Stimulated activated CD8-positive, alpha-beta memory T cell treated with anti-CD3 and anti-CD28 coated beads, Interleukin-4, amount 100 ng/mL, for 24 hours (primary cell): ENCODE measurements around the gene ATG2B.

Experiments used
- DNase-seq: peaks from one replicate; pipeline ENCODE4 v3.0.0-alpha.2; 2020; ENCODE audit warnings: low read depth

The ATG2B gene

DNA sequence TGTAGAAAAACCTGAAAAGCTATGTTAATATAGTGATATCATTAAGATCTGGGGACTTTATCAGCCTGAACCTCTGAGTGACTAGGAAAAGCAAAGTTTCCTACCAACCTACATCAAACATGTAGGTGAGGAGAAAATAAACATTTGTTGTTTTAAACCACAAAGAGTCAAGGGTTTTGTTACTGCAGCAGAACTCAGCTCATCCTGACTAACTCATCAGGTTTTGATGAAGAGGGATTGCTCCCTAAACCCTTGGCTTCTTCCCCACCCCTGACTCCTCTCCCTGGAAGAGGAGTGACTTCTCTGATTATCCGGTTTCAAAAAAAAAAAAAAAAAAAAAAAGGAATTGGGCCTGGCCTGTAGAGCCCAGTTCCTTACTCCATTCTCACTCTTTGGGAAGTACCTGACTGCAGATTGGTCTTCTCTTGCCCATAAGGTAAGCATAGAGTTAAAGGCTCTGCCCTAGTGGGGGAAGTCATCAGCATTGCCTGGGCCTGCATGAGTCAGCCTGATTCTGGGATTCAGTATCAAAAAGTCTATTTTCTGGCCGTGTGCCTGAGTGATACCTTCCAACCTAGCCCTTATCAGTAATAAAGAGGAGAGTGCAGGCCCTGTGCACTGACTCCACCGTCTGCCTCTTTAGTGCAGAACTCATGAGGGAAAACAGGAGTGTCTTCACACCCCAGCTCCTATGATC is 90.2 kb downstream of the ATG2B start:
- DNase-seq, result no peak

DNA sequence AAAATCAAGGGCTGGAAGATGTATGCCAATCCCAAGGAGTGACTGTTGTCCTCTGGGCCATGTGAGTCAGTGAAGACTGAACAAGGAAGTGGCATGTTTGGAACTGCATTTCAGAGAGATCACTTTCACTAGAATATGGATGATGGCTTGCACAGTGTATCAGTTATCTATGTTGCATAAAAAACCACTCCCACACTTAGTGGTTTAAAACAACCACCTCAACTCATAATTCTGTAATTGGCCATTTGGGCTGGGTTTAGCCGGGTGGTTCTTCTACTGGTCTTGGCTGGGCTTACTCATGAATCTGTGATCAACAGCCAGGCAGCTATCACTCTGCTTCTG is 91.7 kb downstream of the ATG2B start:
- no peak for DNase-seq

DNA sequence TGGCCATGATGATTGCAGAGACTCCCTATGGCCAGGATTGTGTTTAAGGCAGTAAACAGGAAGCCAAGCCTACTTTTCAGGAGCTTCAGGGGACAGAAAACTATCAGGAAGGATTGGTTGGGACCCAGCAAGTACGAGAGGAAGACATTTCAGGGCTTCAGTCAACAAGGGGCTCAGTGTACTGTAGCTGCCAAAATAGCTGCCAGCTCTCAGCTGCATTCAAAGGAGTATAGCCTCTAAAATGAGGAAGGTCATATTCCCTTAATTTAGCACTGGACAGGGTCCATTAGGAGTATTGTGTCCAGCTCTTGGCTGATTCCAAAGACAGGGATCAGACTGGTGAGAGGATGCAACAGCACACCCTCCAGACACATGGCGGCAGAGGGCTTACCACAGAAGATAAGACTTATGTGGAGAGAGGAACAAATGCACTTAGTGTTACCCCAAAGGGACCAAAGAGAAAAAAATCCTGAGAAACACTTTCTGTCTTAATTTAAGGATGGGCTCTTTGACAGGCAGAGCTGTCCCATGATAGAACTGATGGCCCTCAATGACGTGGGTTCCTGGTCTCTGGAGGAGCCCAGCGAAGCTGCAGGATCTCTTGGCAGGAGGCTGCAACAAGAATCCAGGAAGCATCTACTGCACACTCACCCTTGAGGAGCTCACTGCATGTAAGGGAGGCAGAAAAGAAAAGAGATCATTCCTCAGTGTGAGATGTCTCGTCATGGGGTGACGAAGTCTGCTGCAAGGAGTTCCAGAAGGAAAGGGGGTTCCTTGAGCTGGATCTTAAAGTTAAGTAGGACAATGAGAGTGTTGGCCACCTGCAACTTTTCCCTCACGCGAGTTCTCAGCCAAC is 92.3 kb downstream of the ATG2B start:
- DNase-seq, result no peak

DNA sequence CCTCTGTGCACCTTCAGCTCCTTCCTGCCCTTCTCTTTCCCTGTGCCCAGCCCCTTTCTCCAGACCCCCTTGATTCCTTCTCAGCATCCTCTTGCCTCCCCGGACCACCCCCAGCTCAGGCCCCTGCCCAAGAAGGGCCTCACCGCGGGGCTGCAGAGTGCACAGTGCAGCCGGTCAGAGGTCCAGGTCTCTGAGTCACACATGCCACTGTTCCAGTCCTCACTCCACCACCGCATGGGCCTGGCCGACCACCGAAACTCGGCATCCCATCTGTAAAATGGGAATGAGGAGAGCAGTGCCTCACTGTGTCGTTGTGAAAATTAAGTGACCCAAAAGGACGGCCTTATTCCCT is 93.8 kb downstream of the ATG2B start:
- DNase-seq, result no peak

DNA sequence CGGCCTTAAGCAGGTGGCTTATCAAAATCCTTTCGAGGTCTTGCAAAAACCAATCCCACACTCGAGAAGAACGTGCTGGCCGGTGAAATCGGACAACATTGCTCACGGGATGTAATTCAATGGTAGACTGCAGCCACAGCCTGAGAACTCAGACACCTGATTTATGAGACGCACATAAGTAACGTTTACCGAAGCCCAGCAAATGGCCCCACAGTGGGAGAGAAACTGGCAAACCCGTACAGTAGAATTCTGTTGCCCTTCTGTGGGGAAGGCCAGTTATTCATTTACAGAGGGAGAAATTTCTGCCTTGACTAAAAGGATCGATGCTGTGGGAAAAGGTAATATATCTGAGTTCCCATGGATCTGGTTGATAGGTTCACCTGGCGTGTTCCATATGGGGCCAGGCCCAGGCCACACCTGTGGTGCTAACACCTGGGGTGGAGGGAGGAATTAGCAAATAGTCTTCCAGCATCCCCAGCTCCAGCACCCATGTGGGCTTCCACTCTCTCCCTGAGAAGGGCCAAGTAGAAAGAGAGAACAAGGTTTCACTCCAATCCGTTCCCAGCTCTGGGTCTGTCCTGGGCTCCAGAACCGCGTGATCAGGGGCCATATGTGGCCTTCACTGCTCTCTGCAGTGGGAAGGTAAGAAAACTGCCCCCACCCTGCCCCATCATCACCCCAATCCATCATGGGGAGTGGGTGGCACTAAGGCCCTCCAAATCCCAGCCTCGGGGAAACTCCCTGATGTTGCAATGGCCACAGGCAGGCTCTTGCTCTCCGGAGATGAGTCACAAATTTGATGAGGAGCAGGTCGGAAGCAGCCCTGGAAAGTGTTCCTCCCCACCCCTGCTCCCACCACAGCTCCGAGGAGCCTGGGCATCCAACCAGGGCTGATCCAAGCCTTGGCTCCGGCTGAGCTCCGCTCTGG is 94.4 kb downstream of the ATG2B start:
- no peak for DNase-seq

DNA sequence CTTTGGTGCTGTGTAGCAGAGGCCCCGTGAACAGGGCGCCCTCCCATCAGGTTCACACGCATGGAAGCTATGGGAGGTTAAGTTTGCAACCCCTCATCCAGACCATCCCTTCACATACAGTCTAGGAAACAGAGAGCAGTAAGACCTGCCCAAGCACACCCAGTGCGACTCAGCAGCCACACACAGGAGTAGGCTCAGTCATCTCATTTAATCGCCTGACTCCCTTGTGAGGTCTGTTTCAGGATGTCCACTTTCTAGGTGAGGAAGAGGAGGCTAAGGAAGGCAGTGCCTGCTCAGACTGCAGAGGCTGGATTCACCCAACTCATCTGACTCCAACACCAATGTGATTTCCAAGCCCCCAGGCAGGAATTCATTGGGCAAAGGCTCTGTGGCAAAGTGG is 95.2 kb downstream of the ATG2B start:
- DNase-seq, result no peak

DNA sequence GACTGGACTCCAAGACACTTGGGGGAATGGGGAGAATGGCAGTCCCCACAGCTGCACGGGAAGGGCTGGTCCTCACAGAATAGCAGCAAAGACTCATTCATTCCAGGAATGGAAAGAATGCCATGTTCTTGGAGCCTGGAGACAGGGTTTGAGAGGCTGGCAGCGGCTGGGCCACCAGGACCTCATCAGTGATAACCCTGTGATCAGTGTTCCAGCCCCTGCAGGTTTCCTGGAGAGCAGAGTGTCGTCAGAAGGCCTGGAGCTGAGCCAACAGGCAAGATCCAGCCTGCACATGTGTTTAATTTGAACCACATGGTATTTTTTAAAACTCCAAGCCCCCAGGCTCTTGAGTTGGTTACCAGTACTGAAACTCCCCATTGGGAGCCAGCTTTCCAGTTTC is 95.8 kb downstream of the ATG2B start:
- DNase-seq, result no peak

DNA sequence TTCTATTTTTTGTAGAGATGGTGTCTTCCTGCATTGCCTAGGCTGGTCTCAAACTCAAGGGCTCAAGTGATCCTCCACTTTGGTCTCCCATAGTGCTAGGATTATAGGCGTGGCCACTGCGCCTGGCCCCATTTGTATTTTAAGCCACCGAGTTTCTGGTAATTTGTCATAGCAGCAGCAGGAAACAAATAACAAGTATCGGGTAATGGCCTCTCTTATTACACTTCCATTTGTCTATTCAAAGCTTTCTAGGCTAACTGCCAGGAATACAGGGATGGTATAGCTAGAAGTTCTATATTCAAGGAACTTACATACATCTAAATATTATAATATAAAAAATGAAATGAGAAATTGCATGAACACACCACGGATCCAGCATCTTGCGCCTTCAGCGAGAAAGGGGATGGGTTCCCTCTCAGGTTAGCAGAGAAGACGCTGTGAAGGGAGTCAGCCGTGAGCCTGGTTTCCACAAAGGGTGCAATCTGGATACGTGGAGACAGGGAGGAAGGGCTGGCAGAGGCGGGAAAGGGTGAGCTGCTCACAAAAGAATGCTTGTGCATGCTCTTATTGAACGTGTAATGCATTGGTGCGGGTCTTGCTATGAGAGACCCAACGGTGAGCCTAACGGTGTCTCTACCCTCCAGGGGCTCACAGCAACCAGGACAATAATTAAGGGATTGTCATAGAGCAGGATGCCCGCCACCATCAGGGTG is 97.6 kb downstream of the ATG2B start:
- no peak for DNase-seq

DNA sequence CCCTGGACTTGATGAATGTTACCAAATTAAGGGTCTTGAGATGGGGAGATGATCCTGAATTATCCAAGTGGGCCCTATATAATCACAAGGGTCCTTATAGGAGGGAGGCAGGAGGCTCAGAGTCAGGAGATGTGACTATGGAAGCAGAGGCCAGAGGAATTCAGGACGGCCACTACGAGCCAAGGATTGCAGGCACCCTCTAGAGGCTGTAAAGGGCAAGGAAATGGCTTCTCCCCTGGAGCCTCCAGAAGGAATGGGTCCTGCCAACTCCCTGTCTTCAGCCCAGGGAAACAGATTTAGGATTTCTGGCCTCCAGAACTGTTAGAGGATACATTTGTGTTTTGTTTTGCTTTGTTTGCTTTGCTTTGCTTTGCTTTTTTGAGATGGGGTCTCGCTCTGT is 98.3 kb downstream of the ATG2B start:
- DNase-seq, result no peak

DNA sequence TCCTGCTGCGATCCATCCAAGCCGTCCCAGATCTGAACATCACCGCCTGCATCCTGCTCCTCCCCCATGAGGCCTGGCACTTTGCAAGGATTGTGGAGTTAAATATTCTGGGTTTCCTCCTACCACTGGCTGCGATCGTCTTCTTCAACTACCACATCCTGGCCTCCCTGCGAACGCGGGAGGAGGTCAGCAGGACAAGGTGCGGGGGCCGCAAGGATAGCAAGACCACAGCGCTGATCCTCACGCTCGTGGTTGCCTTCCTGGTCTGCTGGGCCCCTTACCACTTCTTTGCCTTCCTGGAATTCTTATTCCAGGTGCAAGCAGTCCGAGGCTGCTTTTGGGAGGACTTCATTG is 99.0 kb downstream of the ATG2B start:
- DNase-seq, result no peak

DNA sequence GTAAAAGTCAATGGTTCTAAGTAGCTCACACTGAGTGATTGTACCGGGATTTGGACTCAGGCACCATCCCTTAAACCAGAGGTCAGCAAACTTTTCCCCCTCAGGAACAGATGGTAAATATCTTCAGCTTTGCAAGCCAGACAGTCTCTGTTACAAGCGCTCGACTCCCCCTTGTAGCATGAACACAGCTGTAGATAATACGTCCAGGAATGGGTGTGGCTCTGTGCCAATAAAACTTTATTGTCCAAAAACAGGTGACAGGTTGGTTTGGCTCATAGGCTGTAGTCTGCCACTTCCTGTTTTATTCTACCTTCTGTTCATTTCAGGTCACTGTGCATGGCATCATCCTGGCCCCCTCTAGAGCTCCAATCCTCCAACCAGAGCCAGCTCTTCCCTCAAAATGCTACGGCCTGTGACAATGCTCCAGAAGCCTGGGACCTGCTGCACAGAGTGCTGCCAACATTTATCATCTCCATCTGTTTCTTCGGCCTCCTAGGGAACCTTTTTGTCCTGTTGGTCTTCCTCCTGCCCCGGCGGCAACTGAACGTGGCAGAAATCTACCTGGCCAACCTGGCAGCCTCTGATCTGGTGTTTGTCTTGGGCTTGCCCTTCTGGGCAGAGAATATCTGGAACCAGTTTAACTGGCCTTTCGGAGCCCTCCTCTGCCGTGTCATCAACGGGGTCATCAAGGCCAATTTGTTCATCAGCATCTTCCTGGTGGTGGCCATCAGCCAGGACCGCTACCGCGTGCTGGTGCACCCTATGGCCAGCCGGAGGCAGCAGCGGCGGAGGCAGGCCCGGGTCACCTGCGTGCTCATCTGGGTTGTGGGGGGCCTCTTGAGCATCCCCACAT is 99.6 kb downstream of the ATG2B start:
- no peak for DNase-seq

DNA sequence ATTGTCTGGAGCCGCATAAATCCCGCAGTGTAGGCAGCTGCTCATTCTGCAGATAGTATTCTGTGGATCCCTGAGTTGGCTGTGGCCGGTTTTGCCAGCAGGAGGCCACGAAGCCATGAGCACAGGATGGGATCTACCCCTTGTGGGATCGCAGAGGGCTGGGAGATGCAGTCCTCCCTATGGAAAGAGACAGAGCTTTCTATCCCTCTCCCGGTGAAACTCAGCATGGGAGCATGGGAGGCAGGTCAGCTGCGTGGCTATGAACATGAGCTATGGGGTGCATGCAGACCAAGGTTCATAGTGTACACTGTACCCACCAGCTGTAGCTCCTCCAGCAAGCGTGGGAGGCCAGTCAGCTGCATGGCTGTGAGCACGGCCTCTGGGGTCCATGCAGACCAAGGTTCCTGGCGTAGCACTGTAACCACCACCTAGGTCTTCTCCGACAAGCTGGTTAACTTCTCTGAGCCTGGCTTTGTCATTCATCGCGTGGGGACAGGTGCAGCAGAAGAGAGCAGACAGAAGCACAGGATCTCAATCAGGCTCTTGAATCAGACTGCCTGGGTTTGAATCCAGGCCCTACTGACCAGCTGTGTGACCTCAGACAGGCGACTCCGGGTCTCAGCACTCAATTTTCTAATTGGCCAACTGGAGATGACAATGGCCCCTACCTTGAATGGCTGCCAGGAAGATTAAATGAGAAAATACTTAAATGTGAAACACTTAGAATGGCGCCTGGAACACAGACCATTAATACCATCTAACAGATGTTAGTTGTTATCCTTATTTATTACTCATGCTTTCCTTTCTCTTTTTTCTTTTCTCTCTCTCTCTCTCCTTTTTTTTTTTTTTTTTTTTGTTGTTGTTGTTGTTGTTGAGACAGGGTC is 101.1 kb downstream of the ATG2B start:
- DNase-seq, result no peak

DNA sequence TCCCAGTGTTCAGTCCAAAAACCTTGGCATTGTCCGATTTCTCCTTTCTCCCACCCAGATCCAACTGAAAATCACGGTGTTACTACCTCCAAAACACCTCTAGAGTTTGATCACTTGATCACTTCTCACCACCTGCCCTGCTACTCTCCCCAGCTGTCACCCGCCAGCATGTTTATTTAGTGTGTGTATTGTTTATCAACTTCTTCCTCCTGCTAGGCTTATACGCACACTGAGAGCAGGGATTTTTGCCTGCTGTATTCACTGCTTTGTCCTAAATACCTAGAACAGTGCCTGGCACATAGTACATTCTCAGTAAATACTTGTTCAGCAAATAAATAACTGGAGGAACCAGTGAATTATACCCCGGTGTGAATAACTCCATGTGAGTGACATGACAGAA is 102.1 kb downstream of the ATG2B start:
- no peak for DNase-seq

DNA sequence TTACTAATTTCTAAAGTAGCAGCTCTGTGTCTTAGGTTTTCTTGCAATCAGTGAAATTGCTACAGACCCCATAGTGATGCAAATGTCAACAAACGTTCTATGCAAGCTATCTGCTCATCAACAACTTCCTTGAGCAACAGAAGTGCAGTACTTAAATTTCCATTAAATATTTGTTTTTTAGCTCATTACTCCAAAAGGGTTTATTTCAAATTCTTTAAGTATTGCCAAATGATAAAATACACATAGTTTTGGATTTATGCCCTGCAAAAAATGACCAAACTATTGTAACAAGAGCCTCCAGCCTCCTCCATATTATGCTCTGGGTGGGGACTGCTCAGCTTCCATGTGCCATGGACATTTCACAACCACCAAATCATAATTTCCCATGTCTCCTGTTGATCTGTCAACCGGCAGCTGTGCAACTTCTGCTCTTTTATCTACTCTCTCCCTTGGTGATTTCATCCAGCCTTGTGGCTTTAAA is 102.8 kb downstream of the ATG2B start:
- no peak for DNase-seq

DNA sequence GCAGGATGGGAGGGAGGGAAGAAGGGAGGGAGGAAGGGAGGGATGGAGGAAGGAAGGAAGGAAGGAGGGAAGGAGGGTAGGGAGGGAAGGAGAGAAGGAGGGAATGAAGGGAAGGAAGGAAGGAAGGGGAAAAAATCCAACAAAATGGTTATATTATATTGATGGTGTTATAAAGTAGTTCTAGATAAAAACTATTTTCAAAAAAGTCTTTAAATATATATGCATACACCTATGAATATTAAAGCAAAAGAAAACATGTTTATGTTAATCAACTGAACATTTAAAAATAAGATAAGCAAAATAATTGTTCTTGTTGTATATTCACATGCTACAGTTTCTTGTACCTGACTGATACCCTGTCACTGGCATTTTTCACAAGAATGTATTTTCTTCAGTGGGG is 105.2 kb downstream of the ATG2B start:
- DNase-seq, result no peak

DNA sequence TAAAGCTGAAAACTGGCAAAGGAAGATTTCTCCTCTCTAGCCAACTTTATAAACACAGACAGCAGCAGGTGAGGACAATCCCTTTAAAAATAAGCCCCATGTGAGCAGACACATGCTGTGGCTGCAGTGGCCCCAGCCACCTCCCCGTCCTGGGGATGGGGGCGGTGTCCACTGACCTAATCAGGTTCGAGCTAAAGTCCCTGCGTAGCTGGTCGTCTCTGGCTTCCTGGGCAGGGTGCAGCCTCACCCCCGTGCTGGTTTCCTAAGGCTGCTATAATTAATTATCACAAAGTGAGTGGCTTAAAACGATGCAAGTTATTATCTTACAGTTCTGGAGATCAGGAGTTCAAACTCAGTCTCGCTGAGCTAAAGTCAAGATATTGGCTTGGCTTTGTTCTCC is 106.1 kb downstream of the ATG2B start:
- no peak for DNase-seq

DNA sequence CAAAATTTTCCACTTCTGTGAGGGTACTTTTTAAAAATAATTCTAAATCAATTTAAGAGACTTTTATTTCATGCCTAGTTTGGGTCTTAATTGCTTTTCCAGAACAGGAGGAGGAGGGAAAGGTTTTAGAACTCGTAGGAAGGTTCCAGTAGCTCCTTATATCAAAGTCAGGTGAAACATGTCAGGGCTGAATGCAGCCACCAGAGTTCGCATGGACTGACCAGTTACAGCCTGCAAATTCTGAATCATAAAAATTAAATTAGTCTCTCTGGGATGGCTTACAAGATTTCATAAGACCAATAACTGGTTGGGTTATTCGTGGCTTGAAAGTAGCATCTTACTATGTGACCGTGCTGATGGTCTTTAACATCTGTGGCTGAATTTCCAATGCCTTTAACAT is 106.7 kb downstream of the ATG2B start:
- no peak for DNase-seq

DNA sequence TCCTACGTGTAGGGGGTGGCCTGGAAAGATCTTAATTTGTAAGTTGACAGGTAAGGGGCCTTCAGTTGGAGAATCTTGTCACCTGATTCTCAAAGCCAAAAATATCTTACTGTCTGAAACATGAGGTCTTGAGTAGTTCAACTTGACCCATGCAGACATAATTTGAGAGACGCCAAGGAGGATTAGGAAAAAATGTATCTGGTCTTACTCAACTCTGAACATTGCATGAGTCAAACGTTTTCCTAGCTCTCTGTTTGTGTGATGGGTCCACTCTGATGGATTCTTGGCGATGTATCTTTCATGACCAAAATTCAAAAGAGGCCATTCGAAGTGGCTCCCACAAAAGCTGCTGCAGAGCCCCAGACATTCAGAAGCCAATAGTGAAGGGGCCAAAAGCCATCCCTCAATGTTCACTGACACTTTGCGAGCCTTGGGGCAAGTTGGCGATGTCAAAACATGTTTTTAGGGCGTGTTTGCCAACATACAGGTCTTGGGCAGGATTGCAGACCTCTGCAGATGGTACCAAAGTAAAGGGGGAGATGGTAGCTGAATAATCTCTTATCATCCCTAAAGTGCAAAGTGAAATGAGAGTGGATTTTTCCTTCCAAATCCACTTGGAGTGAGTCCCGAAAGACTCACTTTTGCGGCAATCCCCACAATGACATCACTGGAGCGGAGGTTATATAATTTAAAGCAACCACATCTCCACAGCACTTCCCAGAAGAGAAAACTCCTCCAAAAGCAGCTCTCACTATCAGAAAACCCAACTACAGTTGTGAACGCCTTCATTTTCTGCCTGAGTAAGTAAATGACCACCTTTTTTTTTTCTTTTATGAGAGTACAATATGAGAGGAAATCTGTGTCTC is 107.4 kb downstream of the ATG2B start, which contains the start of gene BDKRB1:
Gene BDKRB1, plus strand, starts transcription at position 710 of the 866 bp plus-strand sequence. CDS start 7,473 bp downstream, outside the sequence.
- DNase-seq, result no peak

DNA sequence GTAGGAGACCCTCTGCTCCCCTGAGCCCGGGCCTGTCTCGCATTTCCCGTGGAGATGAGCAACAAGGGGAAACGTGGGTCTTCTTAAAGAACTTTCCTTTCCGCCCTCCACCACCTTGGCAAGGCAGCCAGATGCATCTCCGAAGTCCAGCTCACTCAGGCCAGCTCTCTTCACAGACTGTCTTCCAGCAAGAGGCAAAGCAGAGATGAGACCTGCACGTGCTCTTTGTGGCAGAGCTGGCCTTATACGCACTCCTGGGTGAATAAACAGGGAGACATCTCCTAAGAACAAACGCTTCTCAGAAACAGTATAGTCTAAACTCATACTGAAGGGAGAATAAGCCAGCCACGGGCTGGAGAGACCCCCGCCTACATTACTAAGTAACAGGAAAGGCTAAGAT is 108.5 kb downstream of the ATG2B start:
- DNase-seq, result no peak
